GM12872 (cell line): Measurements from ENCODE around the gene THAP6.

ENCODE experiments used
- CTCF ChIP-seq: IDR thresholded peaks from 3 replicates; pipeline ENCODE4 v1.5.1; 2011; ENCODE audit warnings: low read depth, mild to moderate bottlenecking, low read length, moderate library complexity; ENCODE audit not compliant: insufficient read depth

The THAP6 gene

GRCh38 chr4:75514131-75514948 is at the start of gene THAP6, which contains the start of gene RCHY1:
TSS of gene THAP6 (plus strand) at chr4:75514473. CDS start at chr4:75515453, 980 bp downstream.
TSS of gene RCHY1 (minus strand) at chr4:75514403. CDS start at chr4:75514286, 117 bp downstream.
- no peak for TF ChIP-seq CTCF

GRCh38 chr4:75469896-75470295 is 44.4 kb upstream of the THAP6 start:
- no peak for TF ChIP-seq CTCF

- no peak for TF ChIP-seq CTCF
Measured at GRCh38 chr4:75470738-75471137, 43.5 kb upstream of the THAP6 start.

GRCh38 chr4:75477201-75477600 is 37.1 kb upstream of the THAP6 start:
- no peak for TF ChIP-seq CTCF

GRCh38 chr4:75484190-75484589 is 30.1 kb upstream of the THAP6 start:
- TF ChIP-seq CTCF, result no peak

GRCh38 chr4:75490155-75490554 is 24.1 kb upstream of the THAP6 start:
- 0 out of 3 replicates have a peak, but pooled peaks have one; percentile 7 for TF ChIP-seq CTCF

- TF ChIP-seq CTCF, result no peak
Measured at GRCh38 chr4:75494563-75494962, 19.7 kb upstream of the THAP6 start.
